Measurements from ENCODE around the gene IL21.
"Not testable (repeated sequence)": the region's sequence is repeated elsewhere in the genome, so short reads cannot be mapped to it uniquely, and the experiment has no call there.

Gene IL21

GRCh38 chr4:122621016-122621507 is at the start of gene IL21:
Gene IL21, minus strand, starts transcription at chr4:122621066. Its CDS starts 55 bp downstream, at chr4:122621011.
- DNase-seq: no peak

- no peak for DNase-seq
Measured at GRCh38 chr4:122669911-122670738, 49.3 kb upstream of the IL21 start.

- no peak for DNase-seq
Measured at GRCh38 chr4:122668241-122668640, 47.4 kb upstream of the IL21 start.

GRCh38 chr4:122666527-122667245 is 45.8 kb upstream of the IL21 start:
- peak; percentile 50 for DNase-seq

- DNase-seq: peak; percentile 8
Measured at GRCh38 chr4:122665161-122665929, 44.5 kb upstream of the IL21 start.

- DNase-seq: no peak
Measured at GRCh38 chr4:122663814-122664610, 43.1 kb upstream of the IL21 start.

GRCh38 chr4:122663291-122663690 is 42.4 kb upstream of the IL21 start:
- no peak for DNase-seq

GRCh38 chr4:122662701-122663100 is 41.8 kb upstream of the IL21 start:
- no peak for DNase-seq

GRCh38 chr4:122661176-122662160 is 40.6 kb upstream of the IL21 start:
- peak; percentile 67 for DNase-seq

GRCh38 chr4:122658818-122659295 is 38.0 kb upstream of the IL21 start:
- no peak for DNase-seq

GRCh38 chr4:122658377-122658776 is 37.5 kb upstream of the IL21 start:
- DNase-seq: no peak

- DNase-seq: no peak
Measured at GRCh38 chr4:122657553-122657952, 36.7 kb upstream of the IL21 start.

GRCh38 chr4:122656583-122656982 is 35.7 kb upstream of the IL21 start:
- DNase-seq: not testable (repeated sequence)

GRCh38 chr4:122652379-122652778 is 31.5 kb upstream of the IL21 start:
- peak; percentile 62 for DNase-seq

- no peak for DNase-seq
Measured at GRCh38 chr4:122650148-122650547, 29.3 kb upstream of the IL21 start.

- no peak for DNase-seq
Measured at GRCh38 chr4:122647656-122648055, 26.8 kb upstream of the IL21 start.

- no peak for DNase-seq
Measured at GRCh38 chr4:122643257-122643656, 22.4 kb upstream of the IL21 start.

GRCh38 chr4:122639181-122639580 is 18.3 kb upstream of the IL21 start:
- DNase-seq: no peak

- peak; percentile 94 for DNase-seq
Measured at GRCh38 chr4:122636697-122637096, 15.8 kb upstream of the IL21 start.

GRCh38 chr4:122635205-122635604 is 14.3 kb upstream of the IL21 start:
- DNase-seq: no peak

- DNase-seq: no peak
Measured at GRCh38 chr4:122633211-122633610, 12.3 kb upstream of the IL21 start.

All from MV-4-11 (cell line).